Mesenchymal stem cell (in vitro differentiated cells and primary cell): ENCODE measurements around the gene TAP2.

Experiments
- DNase-seq: peaks from one replicate; pipeline ENCODE4 v3.0.0-alpha.2; 2013
- H2AFZ ChIP-seq: one replicate; pipeline ENCODE4 v1.6.1; 2013; ENCODE audit warnings: low read depth, mild to moderate bottlenecking, control low read depth, inconsistent platforms, low read length, moderate library complexity
- H2AK5ac ChIP-seq: 2 replicates; pipeline ENCODE4 v1.6.1; 2013; ENCODE audit warnings: low read length, moderate library complexity, mild to moderate bottlenecking, inconsistent platforms; ENCODE audit not compliant: severe bottlenecking
- H2BK120ac ChIP-seq: one replicate; pipeline ENCODE4 v1.6.1; 2013; ENCODE audit warnings: low read depth, mild to moderate bottlenecking, inconsistent platforms, low read length, moderate library complexity
- H2BK12ac ChIP-seq, 2 experiments: one replicate each; pipeline ENCODE4 v1.6.1; 2013; ENCODE audit warnings: inconsistent platforms in 2 of 2, low read length in 2 of 2, mild to moderate bottlenecking in 2 of 2, moderate library complexity in 2 of 2, control low read depth in 1 of 2
- H2BK15ac ChIP-seq: one replicate; pipeline ENCODE4 v1.6.1; 2013; ENCODE audit warnings: mild to moderate bottlenecking, low read depth, inconsistent platforms; ENCODE audit not compliant: poor library complexity, severe bottlenecking
- H2BK5ac ChIP-seq: 2 replicates; pipeline ENCODE4 v1.6.1; 2013; ENCODE audit warnings: low read depth, mild to moderate bottlenecking, low read length, control low read depth, inconsistent platforms; ENCODE audit not compliant: poor library complexity, severe bottlenecking
- H3K14ac ChIP-seq, 2 experiments: one replicate each; pipeline ENCODE4 v1.6.1; 2013; ENCODE audit warnings: inconsistent platforms in 2 of 2, low read length in 2 of 2, control low read depth in 1 of 2, mild to moderate bottlenecking in 1 of 2, moderate library complexity in 1 of 2
- H3K18ac ChIP-seq, 2 experiments: one replicate each; pipeline ENCODE4 v1.6.1; 2013; ENCODE audit warnings: inconsistent platforms in 2 of 2, low read length in 2 of 2, control low read depth in 1 of 2, low read depth in 1 of 2, mild to moderate bottlenecking in 1 of 2
- H3K23ac ChIP-seq, 2 experiments: one replicate each; pipeline ENCODE4 v1.6.1; 2013; ENCODE audit warnings: inconsistent platforms in 2 of 2, low read length in 2 of 2, mild to moderate bottlenecking in 2 of 2, moderate library complexity in 2 of 2, control low read depth in 1 of 2
- H3K27ac ChIP-seq: 2 replicates; pipeline ENCODE4 v1.5.1; 2013; ENCODE audit warnings: mild to moderate bottlenecking, moderate library complexity, low read length, control low read depth, inconsistent platforms; ENCODE audit not compliant: poor library complexity, severe bottlenecking
- H3K27me3 ChIP-seq, 2 experiments: 2 replicates each; pipeline versions ENCODE4 v1.6.1 to v1.7.0; 2013; ENCODE audit warnings: low read length in 2 of 2, mild to moderate bottlenecking in 2 of 2, moderate library complexity in 2 of 2, control low read depth in 1 of 2, inconsistent platforms in 1 of 2; ENCODE audit not compliant: control insufficient read depth in 1 of 2, insufficient read depth in 1 of 2
- H3K36me3 ChIP-seq, 2 experiments: 2 replicates each; pipeline versions ENCODE4 v1.6.1 to v1.7.0; 2013; ENCODE audit warnings: low read length in 2 of 2, control low read depth in 1 of 2, inconsistent platforms in 1 of 2, low read depth in 1 of 2, mild to moderate bottlenecking in 1 of 2; ENCODE audit not compliant: insufficient read depth in 2 of 2, control insufficient read depth in 1 of 2
- H3K4ac ChIP-seq, 2 experiments: one replicate each; pipeline ENCODE4 v1.6.1; 2013; ENCODE audit warnings: inconsistent platforms in 2 of 2, low read length in 2 of 2, mild to moderate bottlenecking in 2 of 2, moderate library complexity in 2 of 2, control low read depth in 1 of 2, low read depth in 1 of 2
- H3K4me1 ChIP-seq: 2 replicates; pipeline ENCODE4 v1.6.1; 2013; ENCODE audit warnings: low read depth, low read length, control low read depth; ENCODE audit not compliant: control insufficient read depth, insufficient read depth
- H3K4me2 ChIP-seq: 2 replicates; pipeline ENCODE4 v1.6.1; 2013; ENCODE audit warnings: low read length, mild to moderate bottlenecking, inconsistent platforms; ENCODE audit not compliant: poor library complexity, severe bottlenecking
- H3K4me3 ChIP-seq, 2 experiments: 2 replicates each; pipeline versions ENCODE4 v1.5.1 to v1.7.0; 2013; ENCODE audit warnings: low read length in 2 of 2, mild to moderate bottlenecking in 2 of 2, control low read depth in 1 of 2, low read depth in 1 of 2; ENCODE audit not compliant: insufficient read depth in 1 of 2
- H3K79me1 ChIP-seq: replicated peaks from 2 replicates; pipeline ENCODE4 v1.6.1; 2013; ENCODE audit warnings: mild to moderate bottlenecking, control low read depth, low read length, inconsistent platforms; ENCODE audit not compliant: poor library complexity, severe bottlenecking
- H3K9ac ChIP-seq: 2 replicates; pipeline ENCODE4 v1.7.0; 2013; ENCODE audit warnings: mild to moderate bottlenecking, low read length, moderate library complexity
- H3K9me3 ChIP-seq: 2 replicates; pipeline ENCODE4 v1.7.0; 2013; ENCODE audit warnings: mild to moderate bottlenecking, low read length; ENCODE audit not compliant: control insufficient read depth
- H4K8ac ChIP-seq: one replicate; pipeline ENCODE4 v1.6.1; 2013; ENCODE audit warnings: inconsistent platforms, mild to moderate bottlenecking, low read length, moderate library complexity
- H4K91ac ChIP-seq: one replicate; pipeline ENCODE4 v1.6.1; 2013; ENCODE audit warnings: mild to moderate bottlenecking, low read length, inconsistent platforms
- WGBS: methylation state at CpG from one replicate; pipeline ENCODE4 v1.1.7; 2013; ENCODE audit warnings: mixed read lengths; 5-methylcytosine and 5-hydroxymethylcytosine counted together

Gene TAP2

DNA sequence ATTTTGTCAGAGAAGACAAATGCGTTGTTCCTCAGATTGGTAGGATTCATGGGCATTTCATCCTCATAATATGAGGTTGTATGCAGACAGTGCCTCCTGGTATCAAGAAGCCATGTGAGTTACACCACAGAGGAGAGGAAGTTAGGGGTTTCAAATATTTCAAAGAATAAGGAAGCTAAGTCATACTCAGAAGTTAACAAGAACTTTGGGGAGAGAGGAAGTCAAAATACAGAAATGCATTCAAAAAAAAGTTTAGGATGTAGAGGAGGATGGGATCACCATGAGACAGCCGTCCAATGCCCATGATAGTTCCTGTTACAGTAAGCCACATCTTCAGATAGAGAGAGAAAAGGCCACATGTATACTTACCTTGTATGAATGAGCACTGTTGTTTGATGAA lies 44.0 kb downstream of the TAP2 start:
- Histone ChIP-seq H3K14ac (no peak overlapping the region), H3K27ac (no peak overlapping the region), H4K8ac (no peak overlapping the region), H3K9ac (no peak overlapping the region), H2BK15ac (no peak overlapping the region), H3K4me2 (no peak overlapping the region), H2BK12ac (no peak overlapping the region), H3K4me1 (peaks cover 1% of the 10 kb centered on the region), H2BK5ac (no peak overlapping the region), H3K79me1 (no peaks in the 10 kb centered on the region), H2AK5ac (no peak overlapping the region), H3K18ac (no peak overlapping the region), H2AFZ (no peak overlapping the region), H3K9me3 (no peaks in the 10 kb centered on the region), H3K23ac (no peak overlapping the region), H4K91ac (no peak overlapping the region), H3K4ac (no peak overlapping the region), H3K27me3 (peaks cover 62 to 74% of the 10 kb centered on the region in 2 experiments), H3K36me3 (no peaks in the 10 kb centered on the region), H3K4me3 (no peak overlapping the region), H2BK120ac (no peak overlapping the region)
- 97% methylated on average over 2 of the region's 2 CpGs for WGBS
- no peak for DNase-seq

DNA sequence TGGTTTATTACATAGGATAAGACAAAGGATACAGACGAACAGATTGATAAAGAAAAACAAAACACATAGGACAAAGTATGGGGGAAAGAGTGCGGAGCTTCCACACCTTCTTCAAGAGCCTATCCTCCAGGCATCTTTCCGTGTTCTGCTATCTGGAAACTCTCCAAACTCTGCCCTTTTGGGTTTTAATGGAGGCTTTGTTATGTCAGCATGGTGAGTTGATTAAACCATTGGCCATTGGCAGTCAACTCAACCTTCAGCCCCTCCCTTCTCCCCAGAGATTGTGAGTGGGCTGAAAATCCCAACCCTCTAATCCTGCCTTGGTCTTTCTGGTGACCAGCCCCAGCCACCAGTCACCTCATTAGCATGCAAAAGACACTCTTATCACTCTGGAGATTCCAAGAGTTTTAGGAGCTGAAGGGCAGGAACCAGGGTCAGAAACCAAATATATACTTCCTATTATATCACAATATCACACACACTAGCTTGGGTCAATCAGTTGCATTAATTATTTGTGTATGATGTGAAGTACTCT lies 45.6 kb downstream of the TAP2 start:
- Histone ChIP-seq H2BK120ac (no peak overlapping the region), H3K79me1 (no peaks in the 10 kb centered on the region), H4K91ac (no peak overlapping the region), H2AFZ (no peak overlapping the region), H4K8ac (no peak overlapping the region), H3K4me2 (no peak overlapping the region), H3K27me3 (peaks cover 49 to 72% of the 10 kb centered on the region in 2 experiments), H3K4me1 (peaks cover 1% of the 10 kb centered on the region), H2BK5ac (no peak overlapping the region), H2BK15ac (no peak overlapping the region), H3K27ac (no peak overlapping the region), H2AK5ac (no peak overlapping the region), H3K18ac (no peak overlapping the region), H3K4ac (no peak overlapping the region), H3K9me3 (no peaks in the 10 kb centered on the region), H3K4me3 (no peak overlapping the region), H2BK12ac (no peak overlapping the region), H3K23ac (no peak overlapping the region), H3K36me3 (no peaks in the 10 kb centered on the region), H3K9ac (no peak overlapping the region), H3K14ac (no peak overlapping the region)
- 100% methylated on average over 1 of the region's 3 CpGs for WGBS
- no peak for DNase-seq

DNA sequence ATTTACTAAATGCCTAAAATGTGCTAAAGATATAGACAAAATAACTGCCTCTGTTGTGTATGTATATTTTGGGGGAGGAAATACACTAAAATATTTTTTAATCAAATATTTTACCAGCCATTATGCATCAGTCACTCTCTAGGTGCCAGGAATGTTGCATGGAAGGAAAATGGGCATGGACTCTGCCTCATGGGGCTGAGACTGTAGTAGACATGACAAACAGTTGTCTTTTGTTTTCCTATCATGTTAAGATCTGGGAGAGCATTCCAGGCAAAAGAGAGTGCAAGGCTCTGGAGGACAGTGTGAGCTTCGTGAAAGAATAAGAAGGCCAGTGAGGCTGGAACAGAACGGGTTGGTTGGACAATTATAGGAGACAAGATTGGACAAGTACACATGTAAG lies 48.2 kb downstream of the TAP2 start:
- Histone ChIP-seq H3K27ac (no peak overlapping the region), H4K91ac (no peak overlapping the region), H3K4me3 (no peak overlapping the region), H2BK15ac (no peak overlapping the region), H3K4me2 (no peak overlapping the region), H3K9ac (no peak overlapping the region), H3K27me3 (peaks cover 38 to 80% of the 10 kb centered on the region in 2 experiments), H2BK12ac (no peak overlapping the region), H3K4ac (no peak overlapping the region), H2AFZ (no peak overlapping the region), H2BK120ac (no peak overlapping the region), H2BK5ac (no peak overlapping the region), H3K79me1 (no peaks in the 10 kb centered on the region), H3K4me1 (no peaks in the 10 kb centered on the region), H3K18ac (no peak overlapping the region), H3K23ac (no peak overlapping the region), H3K9me3 (no peaks in the 10 kb centered on the region), H3K14ac (no peak overlapping the region), H4K8ac (no peak overlapping the region), H2AK5ac (no peak overlapping the region), H3K36me3 (no peaks in the 10 kb centered on the region)
- 14% methylated on average over 1 of the region's 2 CpGs for WGBS
- no peak for DNase-seq
